ENCODE results near the gene NDC1. TPM values are rescaled to one million over a fixed set of nuclear protein-coding genes. Genes with fewer than 3 reads are reported as not detected.
A peak's percentile ranks its signal among the peaks of the same experiment; 100 is the strongest.

NDC1 gene
- total and polyA plus RNA-seq, 10 donors, result 5.2 to 18.2 (median 9.0) TPM

DNA sequence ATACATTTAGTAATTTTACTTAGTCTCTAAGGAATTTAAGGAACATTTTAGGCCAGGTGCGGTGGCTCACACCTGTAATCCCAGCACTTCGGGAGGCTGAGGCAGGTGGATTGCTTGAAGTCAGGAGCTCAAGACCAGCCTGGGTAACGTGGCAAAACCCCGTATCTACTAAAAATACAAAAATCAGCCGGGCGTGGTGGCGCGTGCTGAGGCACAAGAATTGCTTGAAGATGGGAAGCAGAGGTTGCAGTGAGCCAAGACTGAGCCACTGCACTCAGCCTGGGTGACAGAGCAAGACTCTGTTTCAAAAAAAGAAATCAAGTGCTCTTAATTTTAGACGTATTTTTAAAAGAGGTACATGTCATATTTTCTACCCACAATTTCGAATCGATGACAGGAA lies 3.3 kb downstream of the NDC1 start:
- no peaks in the 10 kb centered on the region for H3K9me3 ChIP-seq
- no peak for DNase-seq
- intact Hi-C loops (cut with DNase I; ENCODE audit: low total_unique reads), result no loop called here
- H3K27me3 ChIP-seq (replicated peaks in 1 of 7), result no peaks in the 10 kb centered on the region
- no peak overlapping the region for H3K27ac ChIP-seq
- H3K4me1 ChIP-seq, result peaks cover 3 to 45% (median 22%) of the 10 kb centered on the region in 6 donors
- no peak overlapping the region for H3K4me3 ChIP-seq
- H3K36me3 ChIP-seq, result peaks cover 0 to 28% (median 4%) of the 10 kb centered on the region in 6 donors
- TF ChIP-seq POLR2AphosphoS5 (IDR thresholded peaks at IDR 0.05), result no peak
- TF ChIP-seq, protein P1, sequence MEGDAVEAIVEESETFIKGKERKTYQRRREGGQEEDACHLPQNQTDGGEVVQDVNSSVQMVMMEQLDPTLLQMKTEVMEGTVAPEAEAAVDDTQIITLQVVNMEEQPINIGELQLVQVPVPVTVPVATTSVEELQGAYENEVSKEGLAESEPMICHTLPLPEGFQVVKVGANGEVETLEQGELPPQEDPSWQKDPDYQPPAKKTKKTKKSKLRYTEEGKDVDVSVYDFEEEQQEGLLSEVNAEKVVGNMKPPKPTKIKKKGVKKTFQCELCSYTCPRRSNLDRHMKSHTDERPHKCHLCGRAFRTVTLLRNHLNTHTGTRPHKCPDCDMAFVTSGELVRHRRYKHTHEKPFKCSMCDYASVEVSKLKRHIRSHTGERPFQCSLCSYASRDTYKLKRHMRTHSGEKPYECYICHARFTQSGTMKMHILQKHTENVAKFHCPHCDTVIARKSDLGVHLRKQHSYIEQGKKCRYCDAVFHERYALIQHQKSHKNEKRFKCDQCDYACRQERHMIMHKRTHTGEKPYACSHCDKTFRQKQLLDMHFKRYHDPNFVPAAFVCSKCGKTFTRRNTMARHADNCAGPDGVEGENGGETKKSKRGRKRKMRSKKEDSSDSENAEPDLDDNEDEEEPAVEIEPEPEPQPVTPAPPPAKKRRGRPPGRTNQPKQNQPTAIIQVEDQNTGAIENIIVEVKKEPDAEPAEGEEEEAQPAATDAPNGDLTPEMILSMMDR (IDR thresholded peaks at IDR 0.05 in 8 of 11, conservative IDR thresholded peaks at IDR 0.05 in 3 of 11), result no peak
- TF ChIP-seq POLR2A (IDR thresholded peaks at IDR 0.05), result no peak
- 82 to 89% (median 84%) methylated on average over 11 of the region's 11 CpGs for WGBS, 5 donors

DNA sequence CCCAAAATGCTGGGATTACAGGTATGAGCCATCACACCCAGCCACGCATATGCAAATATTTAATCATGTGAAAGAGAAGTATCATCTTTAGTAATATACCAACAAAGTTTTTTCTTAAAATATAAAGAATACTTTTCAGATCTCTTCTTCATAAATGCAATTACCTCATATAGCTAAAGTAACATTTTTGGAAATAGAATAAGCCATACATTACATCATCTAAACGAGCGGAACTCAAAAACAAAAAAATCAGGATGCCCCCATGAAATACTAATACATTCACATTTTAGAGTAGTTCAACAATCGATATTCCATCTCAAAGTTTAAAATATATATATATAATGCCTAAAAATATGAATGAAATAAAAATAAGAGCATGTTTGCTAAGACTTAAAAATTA lies 4.7 kb downstream of the NDC1 start:
- peaks cover 0 to 42% (median 9%) of the 10 kb centered on the region in 6 donors for H3K36me3 ChIP-seq
- no peak for DNase-seq
- no peaks in the 10 kb centered on the region for H3K27me3 ChIP-seq (replicated peaks in 1 of 7)
- H3K27ac ChIP-seq, result no peak overlapping the region
- intact Hi-C loops (cut with DNase I; ENCODE audit: low total_unique reads), result no loop called here
- 89 to 95% (median 93%) methylated on average over 4 of the region's 4 CpGs for WGBS, 5 donors
- TF ChIP-seq POLR2AphosphoS5 (IDR thresholded peaks at IDR 0.05), result no peak
- TF ChIP-seq, protein P1 (IDR thresholded peaks at IDR 0.05 in 8 of 11, conservative IDR thresholded peaks at IDR 0.05 in 3 of 11), result no peak
- no peak for TF ChIP-seq POLR2A (IDR thresholded peaks at IDR 0.05)
- H3K4me1 ChIP-seq, result peaks cover 0 to 38% (median 17%) of the 10 kb centered on the region in 6 donors
- no peaks in the 10 kb centered on the region for H3K9me3 ChIP-seq
- H3K4me3 ChIP-seq, result no peak overlapping the region

DNA sequence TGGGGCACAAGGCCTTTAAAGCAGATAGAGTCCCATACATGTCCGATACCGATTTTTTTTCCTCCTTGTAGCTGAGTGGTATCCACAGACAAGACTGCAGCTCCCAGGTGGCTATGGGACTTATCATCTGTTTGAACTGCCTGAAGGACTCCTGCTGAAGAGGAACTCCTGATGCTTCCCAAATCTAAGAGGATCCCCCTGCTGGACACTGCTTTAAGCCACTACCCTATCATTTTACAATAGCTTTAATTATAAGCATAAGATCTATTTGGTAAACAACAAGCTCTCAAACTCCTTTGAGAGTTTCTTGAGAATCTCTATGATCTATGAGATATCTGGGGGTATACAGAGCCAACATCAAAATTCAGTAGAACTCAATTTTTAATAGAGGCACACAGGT lies 11.7 kb downstream of the NDC1 start:
- H3K27ac ChIP-seq, result no peak overlapping the region
- no peaks in the 10 kb centered on the region for H3K4me1 ChIP-seq
- no peaks in the 10 kb centered on the region for H3K27me3 ChIP-seq (replicated peaks in 1 of 7)
- DNase-seq, result no peak
- no peaks in the 10 kb centered on the region for H3K9me3 ChIP-seq
- intact Hi-C loops (cut with DNase I; ENCODE audit: low total_unique reads), result no loop called here
- TF ChIP-seq POLR2A (IDR thresholded peaks at IDR 0.05), result no peak
- TF ChIP-seq POLR2AphosphoS5 (IDR thresholded peaks at IDR 0.05), result no peak
- TF ChIP-seq, protein P1 (IDR thresholded peaks at IDR 0.05 in 8 of 11, conservative IDR thresholded peaks at IDR 0.05 in 3 of 11), result no peak
- peaks cover 3 to 96% (median 47%) of the 10 kb centered on the region in 6 donors for H3K36me3 ChIP-seq
- WGBS, 5 donors, result 98 to 100% (median 100%) methylated on average over 2 of the region's 2 CpGs
- no peak overlapping the region for H3K4me3 ChIP-seq

DNA sequence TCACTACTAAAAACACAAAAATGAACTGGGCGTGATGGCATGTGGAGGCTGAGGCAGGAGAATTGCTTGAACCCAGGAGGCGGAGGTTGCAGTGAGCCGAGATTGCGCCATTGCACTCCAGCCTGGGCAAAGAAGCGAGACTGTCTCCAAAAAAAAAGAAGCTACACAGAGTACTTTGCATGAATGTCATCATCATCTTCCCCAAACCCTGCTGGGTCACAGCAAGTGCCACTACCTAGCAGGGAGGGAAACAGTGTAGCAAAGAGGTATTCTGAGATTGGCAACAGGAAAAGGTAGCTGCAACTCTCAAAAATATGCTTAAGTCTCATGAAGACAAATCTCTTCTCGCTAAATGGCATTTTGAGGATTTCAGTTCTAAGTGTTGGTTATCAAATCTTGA lies 12.8 kb downstream of the NDC1 start:
- WGBS, 5 donors, result 87 to 97% (median 88%) methylated on average over 6 of the region's 6 CpGs
- no peak for TF ChIP-seq POLR2AphosphoS5 (IDR thresholded peaks at IDR 0.05)
- TF ChIP-seq, protein P1 (IDR thresholded peaks at IDR 0.05 in 8 of 11, conservative IDR thresholded peaks at IDR 0.05 in 3 of 11), result no peak
- no peak for TF ChIP-seq POLR2A (IDR thresholded peaks at IDR 0.05)
- Histone ChIP-seq H3K27ac (peak overlapping the region in 1 of 8 donors; percentile 14), H3K4me3 (no peak overlapping the region), H3K4me1 (no peaks in the 10 kb centered on the region), H3K36me3 (peaks cover 3 to 90% (median 47%) of the 10 kb centered on the region in 6 donors), H3K27me3 (replicated peaks in 1 of 7) (no peaks in the 10 kb centered on the region), H3K9me3 (no peaks in the 10 kb centered on the region)
- intact Hi-C loops (cut with DNase I; ENCODE audit: low total_unique reads), result no loop called here
- DNase-seq, result no peak

Measured in spleen (tissue), 11 donors.